ENCODE measurements around the gene EIF4ENIF1.

- TF ChIP-seq EP300 (IDR thresholded peaks at IDR 0.05) (no peak), CTCF (IDR thresholded peaks at IDR 0.05) (no peak), POLR2A (IDR thresholded peaks at IDR 0.05) (no peak)
These were observed 42.9 kb downstream of the EIF4ENIF1 start for GRCh38 chr22:31446767-31447166.
